IPS-20b (cell line): Measurements from ENCODE around the gene CLPSL1.

Experiments
- H3K27ac ChIP-seq: one replicate; pipeline ENCODE4 v1.5.1; 2013; ENCODE audit warnings: low read length
- H3K27me3 ChIP-seq: 2 replicates; pipeline ENCODE4 v1.6.1; 2013; ENCODE audit warnings: mild to moderate bottlenecking, low read length, inconsistent platforms; ENCODE audit not compliant: insufficient read depth
- H3K36me3 ChIP-seq: 2 replicates; pipeline ENCODE4 v1.6.1; 2013; ENCODE audit warnings: low read depth, mild to moderate bottlenecking, inconsistent platforms, low read length, moderate library complexity; ENCODE audit not compliant: insufficient read depth
- H3K4me1 ChIP-seq: 2 replicates; pipeline ENCODE4 v1.6.1; 2013; ENCODE audit warnings: mild to moderate bottlenecking, control low read depth, inconsistent platforms, low read length, moderate library complexity; ENCODE audit not compliant: insufficient read depth
- H3K4me3 ChIP-seq: 2 replicates; pipeline ENCODE4 v1.5.1; 2013; ENCODE audit warnings: mild to moderate bottlenecking, low read length, inconsistent platforms
- H3K9ac ChIP-seq: 2 replicates; pipeline ENCODE4 v1.6.1; 2013; ENCODE audit warnings: low read depth, mild to moderate bottlenecking, inconsistent platforms, low read length, moderate library complexity
- H3K9me3 ChIP-seq: 2 replicates; pipeline ENCODE4 v1.6.1; 2013; ENCODE audit warnings: mild to moderate bottlenecking, low read depth, low read length, inconsistent platforms; ENCODE audit not compliant: insufficient read depth

Gene CLPSL1

GRCh38 chr6:35833536-35833935 is 52.7 kb downstream of the CLPSL1 start:
- H3K36me3 ChIP-seq: peaks cover 56% of the 10 kb centered on the region
- no peak overlapping the region for H3K9ac ChIP-seq
- H3K4me3 ChIP-seq: no peak overlapping the region
- no peaks in the 10 kb centered on the region for H3K9me3 ChIP-seq
- H3K4me1 ChIP-seq: no peaks in the 10 kb centered on the region
- H3K27ac ChIP-seq: no peak overlapping the region
- H3K27me3 ChIP-seq: no peaks in the 10 kb centered on the region
